ENCODE measurements around the gene MAP2K1. TPM values are rescaled to one million over a fixed set of nuclear protein-coding genes. Genes with fewer than 3 reads are reported as not detected.
"Not testable (repeated sequence)": the region's sequence is repeated elsewhere in the genome, so short reads cannot be mapped to it uniquely, and the experiment has no call there.

Gene MAP2K1
- total RNA-seq, 1 experiment from 2014 or later: 108 TPM

DNA sequence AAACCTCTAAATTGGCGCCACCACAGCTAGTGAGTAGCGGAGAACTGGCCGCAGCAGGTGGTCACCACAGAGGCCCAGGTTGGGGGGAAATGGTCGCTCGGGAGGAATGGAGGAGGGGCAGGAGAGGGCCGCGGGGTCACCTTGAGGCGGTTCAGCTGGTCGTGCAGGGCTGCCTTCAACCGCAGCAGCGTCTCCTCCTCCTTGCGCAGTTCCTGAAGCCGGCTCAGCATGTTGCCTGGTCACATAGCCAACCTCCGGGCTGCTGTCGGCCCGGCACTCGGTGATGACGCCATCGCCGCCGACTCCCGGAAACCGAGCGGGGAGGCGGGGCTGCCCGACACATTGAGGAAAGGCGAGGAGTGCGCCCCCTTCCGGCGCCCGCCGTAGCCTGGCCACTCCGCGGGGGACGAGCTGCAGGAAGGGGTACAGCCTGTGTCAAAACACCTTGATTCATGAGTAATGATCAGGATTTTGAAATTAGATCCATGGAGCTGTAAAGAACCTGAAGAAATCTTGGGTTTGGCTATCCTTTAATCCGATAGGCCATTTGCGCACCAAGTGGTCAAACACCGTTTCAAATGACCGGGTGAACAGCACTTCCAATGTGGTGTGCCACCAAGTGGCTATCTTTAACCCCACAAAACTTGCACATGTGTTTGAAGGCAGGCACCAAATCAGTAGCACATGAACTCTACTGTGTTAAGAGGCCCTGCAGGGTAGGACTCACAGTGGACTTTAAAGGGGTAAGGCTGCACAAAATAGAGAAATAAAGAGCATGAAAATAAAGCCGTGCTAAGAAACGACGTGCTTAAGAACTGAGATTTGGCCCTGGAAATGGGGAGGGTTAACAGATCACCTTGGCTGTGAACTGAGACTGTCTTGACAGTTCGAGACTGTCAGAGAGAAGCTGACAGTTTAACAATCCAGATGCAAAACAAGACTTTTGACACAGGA is 111.1 kb downstream of the MAP2K1 start, which contains the start of gene SNAPC5:
SNAPC5 (minus strand) TSS at position 261 of the 954 bp plus-strand sequence; CDS start at position 230, 31 bp downstream.
- Mint-ChIP-seq H3K4me1 (ENCODE audit: insufficient read depth, unreplicated experiment) (peaks cover 13% of the 10 kb centered on the region), H3K27ac (ENCODE audit: low read depth, unreplicated experiment) (peak within 1 kb of the TSS; percentile 87), H3K4me3 (ENCODE audit: unreplicated experiment) (peak within 1 kb of the TSS; percentile 90), H3K36me3 (ENCODE audit: insufficient read depth, unreplicated experiment) (peaks cover 82% of the 10 kb centered on the region), H3K27me3 (ENCODE audit: insufficient read depth, unreplicated experiment) (no peaks in the 10 kb centered on the region), H3K9me3 (ENCODE audit: unreplicated experiment) (no peaks in the 10 kb centered on the region)
- POLR2A ChIA-PET: interaction anchor here (0.5 to 6.1 kb wide), 23 partner anchors 7 to 390 kb away, joined by 3 to 158 read pairs (median 4); partner anchors contain the start of genes DIS3L, MAP2K1, RPL4 and TIPIN
- BruUV-seq (replicated peaks): no TSS peak
- CTCF ChIA-PET: interaction anchor here (0.7 to 4.0 kb wide), 30 partner anchors 9 to 864 kb away, joined by 3 to 50 read pairs (median 5); partner anchors contain the start of gene MAP2K1
- TF ChIP-seq, protein P1, sequence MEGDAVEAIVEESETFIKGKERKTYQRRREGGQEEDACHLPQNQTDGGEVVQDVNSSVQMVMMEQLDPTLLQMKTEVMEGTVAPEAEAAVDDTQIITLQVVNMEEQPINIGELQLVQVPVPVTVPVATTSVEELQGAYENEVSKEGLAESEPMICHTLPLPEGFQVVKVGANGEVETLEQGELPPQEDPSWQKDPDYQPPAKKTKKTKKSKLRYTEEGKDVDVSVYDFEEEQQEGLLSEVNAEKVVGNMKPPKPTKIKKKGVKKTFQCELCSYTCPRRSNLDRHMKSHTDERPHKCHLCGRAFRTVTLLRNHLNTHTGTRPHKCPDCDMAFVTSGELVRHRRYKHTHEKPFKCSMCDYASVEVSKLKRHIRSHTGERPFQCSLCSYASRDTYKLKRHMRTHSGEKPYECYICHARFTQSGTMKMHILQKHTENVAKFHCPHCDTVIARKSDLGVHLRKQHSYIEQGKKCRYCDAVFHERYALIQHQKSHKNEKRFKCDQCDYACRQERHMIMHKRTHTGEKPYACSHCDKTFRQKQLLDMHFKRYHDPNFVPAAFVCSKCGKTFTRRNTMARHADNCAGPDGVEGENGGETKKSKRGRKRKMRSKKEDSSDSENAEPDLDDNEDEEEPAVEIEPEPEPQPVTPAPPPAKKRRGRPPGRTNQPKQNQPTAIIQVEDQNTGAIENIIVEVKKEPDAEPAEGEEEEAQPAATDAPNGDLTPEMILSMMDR (IDR thresholded peaks at IDR 0.05; ENCODE audit: unreplicated experiment): peak; percentile 92
- intact Hi-C loops (cut with micrococcal nuclease): loop anchor here (1.0 to 5.0 kb wide), 4 partner anchors 111 to 515 kb away; partner anchors contain the start of genes MAP2K1 and TIPIN
- peak; percentile 95 for DNase-seq (ENCODE audit: unreplicated experiment)

- no peak overlapping the region for H3K27ac Mint-ChIP-seq (ENCODE audit: low read depth, unreplicated experiment)
- peaks cover 84% of the 10 kb centered on the region for H3K36me3 Mint-ChIP-seq (ENCODE audit: insufficient read depth, unreplicated experiment)
- no peaks in the 10 kb centered on the region for H3K27me3 Mint-ChIP-seq (ENCODE audit: insufficient read depth, unreplicated experiment)
- no peak overlapping the region for H3K4me3 Mint-ChIP-seq (ENCODE audit: unreplicated experiment)
- no TSS peak for BruUV-seq (replicated peaks)
- no peak for DNase-seq (ENCODE audit: unreplicated experiment)
- H3K9me3 Mint-ChIP-seq (ENCODE audit: unreplicated experiment): no peaks in the 10 kb centered on the region
- TF ChIP-seq, protein P1 (IDR thresholded peaks at IDR 0.05; ENCODE audit: unreplicated experiment): peak; percentile 50
- POLR2A ChIA-PET: interaction anchor here (0.5 to 6.1 kb wide), 17 partner anchors 9 to 389 kb away, joined by 3 to 158 read pairs (median 3); partner anchors contain the start of genes DIS3L, MAP2K1 and TIPIN
- CTCF ChIA-PET: interaction anchor here (0.7 to 4.0 kb wide), 28 partner anchors 9 to 863 kb away, joined by 3 to 50 read pairs (median 5); partner anchors contain the start of gene MAP2K1
- H3K4me1 Mint-ChIP-seq (ENCODE audit: insufficient read depth, unreplicated experiment): peaks cover 13% of the 10 kb centered on the region
- intact Hi-C loops (cut with micrococcal nuclease): loop anchor here (5.0 kb wide), 1 partner anchor 516 kb away; no protein-coding TSS in a partner anchor
Measured at GRCh38 chr15:66498501-66499386, 112.0 kb downstream of the MAP2K1 start.

DNA sequence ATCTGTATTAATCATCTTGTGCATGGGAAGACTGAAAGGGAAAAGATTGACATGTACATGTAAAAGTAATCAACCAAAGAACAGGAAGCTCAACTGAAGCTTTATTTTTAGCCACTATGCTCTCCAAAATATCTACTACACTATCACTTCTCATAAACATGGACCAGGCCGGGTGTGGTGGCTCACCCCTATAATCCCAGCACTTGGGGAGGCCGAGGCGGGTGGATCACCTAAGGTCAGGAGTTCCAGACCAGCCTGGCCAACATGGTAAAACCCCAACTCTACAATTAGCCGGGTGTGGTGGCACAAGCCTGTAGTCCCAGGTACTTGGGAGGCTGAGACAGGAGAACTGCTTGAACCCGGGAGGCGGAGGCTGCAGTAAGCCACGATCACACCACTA is 113.6 kb downstream of the MAP2K1 start:
- ChIA-PET CTCF (interaction anchor here (0.7 kb wide), 1 partner anchor 631 kb away, joined by 3 read pairs; the partner anchor contains the start of gene RAB11A), POLR2A (interaction anchor here (0.6 to 6.1 kb wide), 5 partner anchors 113 to 631 kb away, joined by 3 to 158 read pairs (median 3); partner anchors contain the start of genes MAP2K1, RAB11A and TIPIN)
- DNase-seq (ENCODE audit: unreplicated experiment); BruUV-seq (replicated peaks); intact Hi-C loops (cut with micrococcal nuclease); H3K27me3 Mint-ChIP-seq (ENCODE audit: insufficient read depth, unreplicated experiment); H3K4me3 Mint-ChIP-seq (ENCODE audit: unreplicated experiment); H3K9me3 Mint-ChIP-seq (ENCODE audit: unreplicated experiment): not testable (repeated sequence)
- Mint-ChIP-seq H3K36me3 (ENCODE audit: insufficient read depth, unreplicated experiment) (peaks cover 87% of the 10 kb centered on the region), H3K27ac (ENCODE audit: low read depth, unreplicated experiment) (peak overlapping the region; percentile 36), H3K4me1 (ENCODE audit: insufficient read depth, unreplicated experiment) (peaks cover 11% of the 10 kb centered on the region)

DNA sequence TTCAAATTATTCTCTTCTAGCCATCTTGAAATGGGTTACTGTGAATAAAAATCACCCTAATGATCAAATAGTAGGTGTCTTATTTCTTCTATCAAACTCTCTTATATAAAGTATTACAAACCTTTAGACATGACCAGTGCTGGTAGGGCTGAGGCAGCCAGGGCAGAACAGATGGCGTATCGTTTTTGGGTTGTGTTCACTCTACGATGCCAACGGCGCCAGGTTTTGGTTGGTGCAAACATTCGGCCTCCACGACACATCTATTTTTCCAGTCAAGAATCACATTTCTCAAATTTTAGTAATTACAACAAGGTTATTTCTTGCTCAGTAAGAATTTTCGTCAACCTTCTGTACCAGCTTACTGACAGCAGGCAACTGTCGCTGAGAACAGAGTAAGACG is 115.8 kb downstream of the MAP2K1 start:
- intact Hi-C loops (cut with micrococcal nuclease): no loop called here
- Mint-ChIP-seq H3K27me3 (ENCODE audit: insufficient read depth, unreplicated experiment) (no peaks in the 10 kb centered on the region), H3K4me1 (ENCODE audit: insufficient read depth, unreplicated experiment) (peaks cover 11% of the 10 kb centered on the region), H3K9me3 (ENCODE audit: unreplicated experiment) (no peaks in the 10 kb centered on the region), H3K36me3 (ENCODE audit: insufficient read depth, unreplicated experiment) (peaks cover 74% of the 10 kb centered on the region), H3K4me3 (ENCODE audit: unreplicated experiment) (peak overlapping the region; percentile 83), H3K27ac (ENCODE audit: low read depth, unreplicated experiment) (peak overlapping the region; percentile 94)
- TF ChIP-seq, protein P1 (IDR thresholded peaks at IDR 0.05; ENCODE audit: unreplicated experiment): no peak
- BruUV-seq (replicated peaks): no TSS peak
- DNase-seq (ENCODE audit: unreplicated experiment): no peak
- CTCF ChIA-PET: interaction anchor here (0.6 to 1.7 kb wide), 3 partner anchors 10 to 182 kb away, joined by 3 to 4 read pairs (median 4); no protein-coding TSS in a partner anchor
- POLR2A ChIA-PET: interaction anchor here (0.7 to 3.7 kb wide), 8 partner anchors 18 to 209 kb away, joined by 3 to 90 read pairs (median 5); partner anchors contain the start of genes DIS3L, MAP2K1 and TIPIN

DNA sequence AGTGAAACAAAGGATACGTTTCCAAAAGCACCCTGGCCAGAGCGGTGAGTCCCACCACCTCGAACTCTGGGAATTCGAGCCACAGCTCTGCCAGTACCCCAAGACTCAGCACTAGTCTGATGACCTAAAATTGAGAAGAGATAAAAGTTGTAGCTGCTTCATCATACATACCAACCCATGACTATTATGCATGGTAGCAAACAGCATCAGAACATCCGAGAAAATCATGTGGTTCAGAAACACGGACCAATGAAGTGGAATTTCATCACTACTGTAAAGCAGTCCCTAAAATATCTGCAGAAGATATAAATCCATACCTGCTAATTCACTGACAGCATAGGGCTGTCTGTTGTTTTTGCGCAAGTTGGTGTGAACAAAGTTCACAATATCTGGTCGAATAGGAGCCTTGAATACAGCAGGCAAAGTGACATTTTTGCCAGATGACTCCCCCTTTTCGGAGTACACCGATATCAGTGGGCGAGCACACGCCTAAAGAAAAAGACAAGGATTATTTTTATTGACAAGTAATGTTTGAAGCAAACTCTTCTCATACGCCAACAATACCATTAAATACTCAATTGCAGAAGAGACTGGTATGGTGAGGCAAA is 116.4 kb downstream of the MAP2K1 start:
- H3K9me3 Mint-ChIP-seq (ENCODE audit: unreplicated experiment); intact Hi-C loops (cut with micrococcal nuclease); DNase-seq (ENCODE audit: unreplicated experiment); H3K27me3 Mint-ChIP-seq (ENCODE audit: insufficient read depth, unreplicated experiment); BruUV-seq (replicated peaks): not testable (repeated sequence)
- Mint-ChIP-seq H3K27ac (ENCODE audit: low read depth, unreplicated experiment) (peak overlapping the region; percentile 94), H3K36me3 (ENCODE audit: insufficient read depth, unreplicated experiment) (peaks cover 67% of the 10 kb centered on the region), H3K4me3 (ENCODE audit: unreplicated experiment) (peak overlapping the region; percentile 83), H3K4me1 (ENCODE audit: insufficient read depth, unreplicated experiment) (peaks cover 11% of the 10 kb centered on the region)
- CTCF ChIA-PET: interaction anchor here (1.7 kb wide), 1 partner anchor 115 kb away, joined by 4 read pairs; no protein-coding TSS in a partner anchor
- POLR2A ChIA-PET: interaction anchor here (0.6 to 3.7 kb wide), 21 partner anchors 11 to 892 kb away, joined by 3 to 90 read pairs (median 4); partner anchors contain the start of genes DIS3L, INTS14, MAP2K1 and RAB11A

All from MCF 10A (cell line).